ENCODE measurements around the gene KRTAP1-4. TPM values are rescaled to one million over a fixed set of nuclear protein-coding genes. Genes with fewer than 3 reads are reported as not detected.
"Not testable (repeated sequence)": the region's sequence is repeated elsewhere in the genome, so short reads cannot be mapped to it uniquely, and the experiment has no call there.

The KRTAP1-4 gene
- total RNA-seq, 4 donors from 2014 or later, result not detected

DNA sequence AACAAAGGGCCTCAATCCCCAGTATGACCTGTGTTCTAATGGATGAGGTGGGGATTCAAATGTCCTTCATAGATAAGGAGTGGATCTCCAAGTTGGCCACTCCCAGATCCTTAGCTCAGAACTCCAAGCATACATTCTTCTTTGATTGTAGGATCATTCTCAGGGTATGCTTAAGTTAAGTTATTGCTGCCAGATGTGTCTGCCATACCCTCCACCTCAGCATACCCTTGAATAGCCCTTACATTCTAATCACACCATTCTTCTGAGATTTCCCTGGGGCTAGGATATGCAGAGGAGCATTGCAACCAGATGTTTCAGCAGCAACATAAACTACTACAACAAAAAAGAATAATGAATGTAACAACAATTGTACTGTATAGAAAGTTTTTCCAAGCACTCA, 37.3 kb upstream of the KRTAP1-4 start:
- no peaks in the 10 kb centered on the region for H3K9me3 ChIP-seq
- H3K4me1 ChIP-seq, result no peaks in the 10 kb centered on the region
- TF ChIP-seq POLR2A (IDR thresholded peaks at IDR 0.05), result no peak
- TF ChIP-seq, protein P1, sequence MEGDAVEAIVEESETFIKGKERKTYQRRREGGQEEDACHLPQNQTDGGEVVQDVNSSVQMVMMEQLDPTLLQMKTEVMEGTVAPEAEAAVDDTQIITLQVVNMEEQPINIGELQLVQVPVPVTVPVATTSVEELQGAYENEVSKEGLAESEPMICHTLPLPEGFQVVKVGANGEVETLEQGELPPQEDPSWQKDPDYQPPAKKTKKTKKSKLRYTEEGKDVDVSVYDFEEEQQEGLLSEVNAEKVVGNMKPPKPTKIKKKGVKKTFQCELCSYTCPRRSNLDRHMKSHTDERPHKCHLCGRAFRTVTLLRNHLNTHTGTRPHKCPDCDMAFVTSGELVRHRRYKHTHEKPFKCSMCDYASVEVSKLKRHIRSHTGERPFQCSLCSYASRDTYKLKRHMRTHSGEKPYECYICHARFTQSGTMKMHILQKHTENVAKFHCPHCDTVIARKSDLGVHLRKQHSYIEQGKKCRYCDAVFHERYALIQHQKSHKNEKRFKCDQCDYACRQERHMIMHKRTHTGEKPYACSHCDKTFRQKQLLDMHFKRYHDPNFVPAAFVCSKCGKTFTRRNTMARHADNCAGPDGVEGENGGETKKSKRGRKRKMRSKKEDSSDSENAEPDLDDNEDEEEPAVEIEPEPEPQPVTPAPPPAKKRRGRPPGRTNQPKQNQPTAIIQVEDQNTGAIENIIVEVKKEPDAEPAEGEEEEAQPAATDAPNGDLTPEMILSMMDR (IDR thresholded peaks at IDR 0.05), result no peak
- H3K27me3 ChIP-seq, result no peaks in the 10 kb centered on the region
- intact Hi-C loops (cut with DNase I), result no loop called here
- no peak overlapping the region for H3K27ac ChIP-seq
- DNase-seq, result no peak
- H3K36me3 ChIP-seq, result no peaks in the 10 kb centered on the region
- no peak overlapping the region for H3K4me3 ChIP-seq (replicated peaks in 1 of 3)

DNA sequence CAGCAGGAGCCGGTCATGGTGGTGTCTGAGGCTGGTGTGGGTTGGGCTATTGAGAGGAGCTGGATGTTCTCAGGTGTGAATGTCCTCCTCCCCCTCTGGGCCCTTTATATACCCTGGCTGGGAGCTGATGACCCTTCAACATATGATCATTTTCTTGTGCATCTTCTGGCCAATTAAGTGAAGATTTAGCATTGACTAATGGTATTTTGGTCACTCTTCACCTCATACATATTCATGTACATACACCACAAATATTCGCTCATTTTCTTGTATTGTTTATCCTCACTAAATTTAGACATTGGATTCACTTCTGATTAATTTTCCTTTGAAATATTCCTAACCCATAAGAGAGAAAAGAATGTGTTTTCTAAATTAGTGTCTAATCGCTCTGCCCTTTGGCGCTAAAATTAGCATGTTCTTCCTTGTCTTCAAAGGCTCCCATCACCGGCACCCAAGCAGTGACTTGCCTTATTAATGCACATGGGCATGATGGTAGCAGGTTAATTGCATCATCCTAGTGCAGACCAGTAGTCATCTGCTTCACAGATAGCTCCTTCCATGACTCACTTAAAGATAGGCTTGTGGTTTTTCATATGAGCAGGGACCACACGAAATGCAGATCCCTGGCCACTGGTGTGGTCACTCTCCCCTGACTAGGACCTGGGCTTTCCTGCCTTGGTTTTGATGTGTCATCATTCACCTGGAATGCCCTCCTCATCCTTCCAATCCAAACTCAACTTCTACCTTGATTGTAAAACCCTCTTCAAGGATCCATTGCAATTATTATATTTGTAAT, 36.0 kb upstream of the KRTAP1-4 start, which contains the start of gene KRTAP2-4:
TSS of gene KRTAP2-4 (minus strand) at position 51 of the 796 bp plus-strand sequence. CDS start at position 17, 34 bp downstream.
- no peak for DNase-seq
- no peak for TF ChIP-seq POLR2A (IDR thresholded peaks at IDR 0.05)
- TF ChIP-seq, protein P1 (IDR thresholded peaks at IDR 0.05), result no peak

DNA sequence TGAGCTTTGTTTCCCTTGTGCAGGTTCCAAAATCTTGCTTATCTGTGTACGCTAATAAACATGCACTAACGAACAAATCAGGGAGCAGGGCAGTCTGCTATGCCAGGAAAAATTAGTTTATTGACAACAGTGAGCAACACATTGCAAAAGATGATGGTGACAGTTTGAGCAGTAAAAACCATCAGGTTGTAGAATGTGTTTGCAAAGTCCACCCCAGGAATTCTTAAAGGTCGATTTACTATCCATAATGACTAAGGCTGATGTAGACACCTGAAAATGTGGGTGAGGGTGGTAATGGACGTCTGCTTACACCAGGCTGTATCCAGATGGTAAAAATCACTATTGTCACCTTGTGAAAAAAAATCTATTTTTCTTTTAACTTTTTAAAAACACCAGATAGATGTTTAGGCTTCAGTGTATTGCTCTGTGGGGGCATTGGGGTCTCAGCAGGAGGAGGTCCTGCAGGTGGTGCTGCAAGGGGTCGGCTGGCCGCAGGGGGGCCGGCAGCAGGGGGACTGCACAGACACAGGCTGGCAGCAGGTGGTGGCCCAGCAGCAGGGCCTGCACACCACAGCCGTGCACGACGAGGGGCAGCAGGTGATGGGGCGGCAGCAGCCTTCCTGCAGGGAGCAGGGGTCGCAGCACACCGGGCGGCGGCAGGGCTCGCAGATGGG, 35.2 kb upstream of the KRTAP1-4 start:
- intact Hi-C loops (cut with DNase I); H3K36me3 ChIP-seq; H3K27me3 ChIP-seq; H3K27ac ChIP-seq; H3K4me3 ChIP-seq (replicated peaks in 1 of 3); H3K9me3 ChIP-seq; DNase-seq; H3K4me1 ChIP-seq: not testable (repeated sequence)
- WGBS, 2 donors, result 65 to 77% methylated on average over 7 of the region's 16 CpGs

More for the DNA sequence above, 36.0 kb upstream of the KRTAP1-4 start, which contains the start of gene KRTAP2-4:
- Histone ChIP-seq H3K36me3 (no peaks in the 10 kb centered on the region), H3K27me3 (no peaks in the 10 kb centered on the region), H3K27ac (no peak within 1 kb of the TSS), H3K9me3 (no peaks in the 10 kb centered on the region), H3K4me3 (replicated peaks in 1 of 3) (no peak within 1 kb of the TSS), H3K4me1 (no peaks in the 10 kb centered on the region)
- intact Hi-C loops (cut with DNase I), result no loop called here
- WGBS, 2 donors, result 95 to 96% methylated on average over 5 of the region's 6 CpGs

DNA sequence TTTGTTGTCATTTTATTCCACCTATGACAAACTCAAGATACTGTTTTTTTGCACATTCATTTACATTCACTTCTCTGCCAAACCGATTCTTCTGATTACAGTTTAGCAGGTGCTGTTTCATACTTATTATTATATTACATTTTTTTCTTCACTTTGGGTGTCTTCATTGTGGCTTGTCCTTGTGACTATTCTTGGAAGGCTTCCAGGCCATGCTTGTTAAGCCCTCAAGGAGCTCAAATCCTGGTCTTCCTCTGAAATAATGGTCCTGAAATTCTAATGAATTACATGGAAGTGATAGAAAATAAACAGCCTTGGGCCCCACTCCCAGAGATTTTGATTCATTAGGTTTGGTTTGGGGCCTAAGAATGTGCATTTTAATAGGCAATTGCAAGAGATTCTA, 34.3 kb upstream of the KRTAP1-4 start:
- Histone ChIP-seq H3K36me3 (no peaks in the 10 kb centered on the region), H3K27ac (no peak overlapping the region), H3K4me3 (replicated peaks in 1 of 3) (no peak overlapping the region), H3K4me1 (no peaks in the 10 kb centered on the region), H3K27me3 (no peaks in the 10 kb centered on the region), H3K9me3 (no peaks in the 10 kb centered on the region)
- TF ChIP-seq, protein P1 (IDR thresholded peaks at IDR 0.05), result no peak
- no peak for TF ChIP-seq POLR2A (IDR thresholded peaks at IDR 0.05)
- DNase-seq, result no peak
- intact Hi-C loops (cut with DNase I), result no loop called here
- 86% methylated on average over 1 of the region's 1 CpG for WGBS, 2 donors

DNA sequence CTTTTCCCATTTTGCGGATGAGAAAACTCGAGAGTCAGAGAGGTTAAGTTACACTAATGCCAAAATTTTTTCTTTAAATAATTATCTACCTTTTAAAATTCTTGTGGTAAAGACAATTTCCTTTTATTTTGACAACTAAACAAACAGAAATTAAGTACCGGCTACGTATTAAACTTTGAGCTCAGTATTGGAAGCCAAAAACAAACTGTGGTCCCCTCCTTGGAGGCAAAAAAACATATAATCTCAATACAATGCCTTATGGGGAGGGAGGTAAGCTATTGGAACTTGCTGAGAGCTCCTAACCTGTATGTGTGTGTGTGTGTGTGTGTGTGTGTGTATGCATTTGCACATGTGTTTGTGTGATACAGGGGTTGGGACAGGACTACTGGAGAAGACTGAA, 33.5 kb upstream of the KRTAP1-4 start:
- intact Hi-C loops (cut with DNase I), result no loop called here
- no peak overlapping the region for H3K4me3 ChIP-seq (replicated peaks in 1 of 3)
- H3K27me3 ChIP-seq, result no peaks in the 10 kb centered on the region
- H3K9me3 ChIP-seq, result no peaks in the 10 kb centered on the region
- H3K36me3 ChIP-seq, result no peaks in the 10 kb centered on the region
- no peak overlapping the region for H3K27ac ChIP-seq
- H3K4me1 ChIP-seq, result no peaks in the 10 kb centered on the region
- 69 to 79% methylated on average over 4 of the region's 4 CpGs for WGBS, 2 donors
- DNase-seq, result no peak
- no peak for TF ChIP-seq POLR2A (IDR thresholded peaks at IDR 0.05)
- TF ChIP-seq, protein P1 (IDR thresholded peaks at IDR 0.05), result no peak
